Adrenal gland (tissue), 5 donors: ENCODE measurements around the gene MBNL1.

ENCODE experiments used
- POLR2A ChIP-seq, 2 donors: fragments of 450-650 bp; IDR thresholded peaks; one replicate each; pipeline ENCODE4 v1.6.1; 2017; ENCODE audit warnings: antibody characterized with exemption in 2 of 2, mild to moderate bottlenecking in 2 of 2, moderate library complexity in 1 of 2
- TF ChIP-seq, protein P1 (sequence below), 6 experiments: fragments of 450-650 bp in 4 of 6; fragments of 200-600 bp in 2 of 6; sonication (generic) in 1 of 6; IDR thresholded peaks; 1 replicate in 5 of 6; 2 replicates in 1 of 6; pipeline versions ENCODE4 v1.5.1 to v1.8.0; 2016 to 2021; ENCODE audit warnings: antibody characterized with exemption in 6 of 6, mild to moderate bottlenecking in 2 of 6, moderate library complexity in 1 of 6
- donor health status: DM: no; HTN: no; CAD: no.

DNA sequence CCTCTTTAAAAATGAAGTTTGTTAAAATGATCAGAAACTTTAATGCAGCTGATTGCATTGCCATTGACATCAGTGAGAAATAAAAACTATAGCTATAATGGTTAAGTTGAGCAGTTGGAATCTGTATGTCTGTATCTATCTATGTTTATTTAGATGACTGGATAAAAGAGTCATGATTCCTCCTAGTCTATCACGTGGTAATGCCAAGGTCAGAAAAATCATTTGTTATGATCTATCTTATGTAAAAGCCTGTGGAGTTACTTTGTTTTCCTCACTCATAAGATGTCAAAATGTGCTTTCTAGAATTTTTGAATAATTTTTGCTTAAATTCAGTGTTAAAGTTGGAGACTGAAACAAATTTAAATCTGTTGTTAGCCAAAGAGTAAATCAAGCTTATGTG lies 63.3 kb downstream of the MBNL1 start:
- TF ChIP-seq POLR2A (IDR thresholded peaks at IDR 0.05), result no peak
- TF ChIP-seq, protein P1, sequence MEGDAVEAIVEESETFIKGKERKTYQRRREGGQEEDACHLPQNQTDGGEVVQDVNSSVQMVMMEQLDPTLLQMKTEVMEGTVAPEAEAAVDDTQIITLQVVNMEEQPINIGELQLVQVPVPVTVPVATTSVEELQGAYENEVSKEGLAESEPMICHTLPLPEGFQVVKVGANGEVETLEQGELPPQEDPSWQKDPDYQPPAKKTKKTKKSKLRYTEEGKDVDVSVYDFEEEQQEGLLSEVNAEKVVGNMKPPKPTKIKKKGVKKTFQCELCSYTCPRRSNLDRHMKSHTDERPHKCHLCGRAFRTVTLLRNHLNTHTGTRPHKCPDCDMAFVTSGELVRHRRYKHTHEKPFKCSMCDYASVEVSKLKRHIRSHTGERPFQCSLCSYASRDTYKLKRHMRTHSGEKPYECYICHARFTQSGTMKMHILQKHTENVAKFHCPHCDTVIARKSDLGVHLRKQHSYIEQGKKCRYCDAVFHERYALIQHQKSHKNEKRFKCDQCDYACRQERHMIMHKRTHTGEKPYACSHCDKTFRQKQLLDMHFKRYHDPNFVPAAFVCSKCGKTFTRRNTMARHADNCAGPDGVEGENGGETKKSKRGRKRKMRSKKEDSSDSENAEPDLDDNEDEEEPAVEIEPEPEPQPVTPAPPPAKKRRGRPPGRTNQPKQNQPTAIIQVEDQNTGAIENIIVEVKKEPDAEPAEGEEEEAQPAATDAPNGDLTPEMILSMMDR (IDR thresholded peaks at IDR 0.05), result no peak
